Measurements from ENCODE around the gene LIMCH1.

DNA sequence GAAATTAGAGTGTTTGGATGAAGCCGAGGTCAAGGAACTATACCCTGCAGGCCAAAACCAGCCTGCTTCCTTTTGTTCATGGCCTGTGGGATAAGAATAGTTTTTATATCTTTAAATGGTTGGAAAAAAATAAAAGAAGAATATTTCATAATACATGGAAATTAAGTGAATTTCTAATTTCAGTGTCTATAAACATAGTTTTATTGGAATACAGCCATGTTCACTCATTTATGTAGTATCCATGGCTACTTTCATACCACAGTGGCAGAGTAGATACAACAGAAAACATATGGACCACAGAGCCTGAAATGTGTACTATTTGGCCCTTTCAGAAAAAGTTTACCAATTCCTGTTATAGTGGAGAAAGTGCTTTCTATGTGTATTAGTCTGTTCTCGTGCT, 13.6 kb downstream of the LIMCH1 start:
- TF ChIP-seq EZH2phosphoT487 (IDR thresholded peaks at IDR 0.05) (no peak), EZH2 (IDR thresholded peaks at IDR 0.05) (no peak)
- TF ChIP-seq, protein P1, sequence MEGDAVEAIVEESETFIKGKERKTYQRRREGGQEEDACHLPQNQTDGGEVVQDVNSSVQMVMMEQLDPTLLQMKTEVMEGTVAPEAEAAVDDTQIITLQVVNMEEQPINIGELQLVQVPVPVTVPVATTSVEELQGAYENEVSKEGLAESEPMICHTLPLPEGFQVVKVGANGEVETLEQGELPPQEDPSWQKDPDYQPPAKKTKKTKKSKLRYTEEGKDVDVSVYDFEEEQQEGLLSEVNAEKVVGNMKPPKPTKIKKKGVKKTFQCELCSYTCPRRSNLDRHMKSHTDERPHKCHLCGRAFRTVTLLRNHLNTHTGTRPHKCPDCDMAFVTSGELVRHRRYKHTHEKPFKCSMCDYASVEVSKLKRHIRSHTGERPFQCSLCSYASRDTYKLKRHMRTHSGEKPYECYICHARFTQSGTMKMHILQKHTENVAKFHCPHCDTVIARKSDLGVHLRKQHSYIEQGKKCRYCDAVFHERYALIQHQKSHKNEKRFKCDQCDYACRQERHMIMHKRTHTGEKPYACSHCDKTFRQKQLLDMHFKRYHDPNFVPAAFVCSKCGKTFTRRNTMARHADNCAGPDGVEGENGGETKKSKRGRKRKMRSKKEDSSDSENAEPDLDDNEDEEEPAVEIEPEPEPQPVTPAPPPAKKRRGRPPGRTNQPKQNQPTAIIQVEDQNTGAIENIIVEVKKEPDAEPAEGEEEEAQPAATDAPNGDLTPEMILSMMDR (IDR thresholded peaks at IDR 0.05): no peak
